CD4-positive, alpha-beta T cell treated with Interleukin-2 at 100 ng/mL for 4 hours (primary cell): ENCODE data around the gene DPP4.
"Not testable (repeated sequence)": the region's sequence is repeated elsewhere in the genome, so short reads cannot be mapped to it uniquely, and the experiment has no call there.

Experiments
- DNase-seq: peaks from one replicate; pipeline ENCODE4 v3.0.0-alpha.2; 2020; ENCODE audit warnings: low spot score

DPP4 gene

DNA sequence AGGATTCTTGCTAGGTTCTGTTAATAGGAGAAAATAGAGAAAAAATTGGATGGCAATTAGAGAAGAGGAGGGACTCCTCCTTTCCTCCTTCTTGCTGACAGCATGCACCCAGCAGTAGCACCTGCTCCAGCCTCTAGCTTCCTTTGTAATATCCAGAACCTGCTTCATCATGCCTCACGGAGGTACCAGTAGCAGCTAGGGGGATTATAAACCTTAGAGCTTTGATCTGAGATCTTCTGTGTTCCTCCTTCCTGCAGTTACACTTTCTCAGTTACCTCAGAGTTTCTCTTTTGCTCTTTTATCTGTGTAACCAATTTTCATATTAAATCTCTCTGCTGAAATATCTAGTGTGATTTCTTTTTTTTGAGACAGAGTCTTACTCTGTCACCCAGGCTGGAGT lies 16.6 kb downstream of the DPP4 start:
- DNase-seq: peak; percentile 17

DNA sequence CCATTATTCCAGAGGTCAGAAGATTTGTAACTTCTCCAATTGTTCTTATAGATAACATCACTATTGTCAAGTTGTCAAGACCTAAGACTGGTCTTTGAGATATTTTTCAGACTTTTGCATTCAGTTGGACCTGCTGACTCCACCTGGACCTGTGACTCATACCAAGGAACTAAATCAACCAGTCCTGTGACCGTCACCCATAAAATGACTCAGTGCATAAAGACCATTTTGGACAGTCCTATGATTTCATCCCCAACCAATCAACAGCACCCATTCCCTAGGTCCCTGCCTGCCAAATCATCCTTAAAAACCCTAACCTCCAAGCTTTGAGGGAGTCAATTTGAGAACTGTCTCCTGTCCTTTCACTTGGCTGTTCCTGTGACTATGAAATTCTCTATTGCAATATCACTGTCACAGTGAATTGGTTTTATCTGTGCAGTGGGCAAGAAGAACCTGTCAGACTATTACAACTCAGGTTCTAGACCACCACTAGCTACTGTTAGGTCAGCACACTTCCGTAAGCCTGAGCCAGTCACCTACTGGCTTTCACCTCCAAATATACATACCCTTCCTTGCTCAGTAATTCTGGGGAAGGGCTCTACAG lies 17.1 kb downstream of the DPP4 start:
- DNase-seq: no peak

DNA sequence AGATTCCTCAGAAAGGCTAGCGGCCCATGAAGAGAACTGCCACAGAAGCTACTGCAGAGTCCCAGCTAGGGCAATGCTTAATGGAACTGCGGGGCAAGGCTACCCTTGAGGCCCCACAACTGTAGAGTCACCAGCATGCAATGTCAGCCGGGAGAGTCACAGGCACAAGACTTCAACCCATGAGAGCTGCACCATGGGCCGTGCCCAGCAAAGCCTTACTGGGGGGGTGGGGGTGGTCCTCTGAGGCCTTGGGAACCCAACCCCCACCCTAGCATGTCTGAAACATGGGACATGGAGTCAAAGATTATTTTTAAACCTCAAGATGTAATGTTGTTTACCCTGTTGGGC lies 20.2 kb downstream of the DPP4 start:
- DNase-seq: no peak

DNA sequence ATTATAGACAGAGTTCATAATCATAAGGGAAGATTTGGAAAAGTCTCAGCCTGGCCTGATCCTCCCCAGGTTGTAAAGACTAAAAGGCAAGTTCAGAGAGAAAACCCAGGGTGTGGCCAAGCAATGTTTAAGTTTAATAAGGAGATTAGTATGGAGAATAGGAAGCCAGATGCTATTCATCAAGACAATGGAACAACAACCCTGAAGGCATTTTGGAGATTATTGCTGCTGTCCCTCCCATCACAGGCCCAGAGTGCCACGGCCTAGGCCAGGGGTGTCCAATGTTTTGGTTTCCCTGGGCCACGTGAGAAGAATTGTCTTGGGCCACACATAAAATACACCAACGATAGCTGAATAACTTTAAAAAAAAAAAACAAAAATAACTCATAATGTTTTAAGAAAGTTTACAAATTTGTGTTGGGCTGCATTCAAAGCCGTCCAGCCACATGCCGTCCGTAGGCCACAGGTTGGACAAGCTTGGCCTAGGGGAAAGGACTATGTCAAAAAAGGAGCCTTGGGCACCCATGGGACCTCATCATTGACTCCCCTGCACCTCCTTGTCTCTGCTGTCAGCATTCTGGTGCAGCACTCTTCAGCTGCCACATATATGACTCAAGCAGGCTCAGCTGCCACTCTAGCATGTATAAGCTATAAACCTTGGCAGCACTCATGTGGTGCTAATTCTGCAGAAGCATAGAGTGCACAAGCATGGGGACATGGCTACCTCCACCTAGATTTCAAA lies 20.8 kb downstream of the DPP4 start:
- DNase-seq: no peak

DNA sequence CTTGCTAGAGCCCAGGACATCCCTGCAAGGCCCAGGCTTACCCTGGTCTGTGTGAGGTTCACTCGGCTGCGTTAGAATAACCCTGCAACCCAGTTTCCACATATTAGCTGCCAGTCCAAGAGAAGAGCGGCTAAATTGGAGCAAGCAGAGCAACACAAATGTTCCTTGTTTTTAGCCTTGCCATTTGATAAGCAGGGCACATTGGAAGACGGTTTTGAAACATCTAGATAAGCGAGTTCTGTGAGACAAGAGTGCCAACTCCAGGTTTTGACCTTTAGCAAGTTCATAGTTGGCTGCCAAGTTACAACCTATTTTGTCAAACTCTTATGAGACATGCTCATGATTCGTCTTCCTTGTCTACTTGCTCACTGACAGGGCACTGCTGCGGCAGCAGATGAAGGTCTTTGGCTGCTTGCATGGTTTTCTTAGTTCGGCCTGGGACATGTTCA lies 23.5 kb downstream of the DPP4 start:
- no peak for DNase-seq

DNA sequence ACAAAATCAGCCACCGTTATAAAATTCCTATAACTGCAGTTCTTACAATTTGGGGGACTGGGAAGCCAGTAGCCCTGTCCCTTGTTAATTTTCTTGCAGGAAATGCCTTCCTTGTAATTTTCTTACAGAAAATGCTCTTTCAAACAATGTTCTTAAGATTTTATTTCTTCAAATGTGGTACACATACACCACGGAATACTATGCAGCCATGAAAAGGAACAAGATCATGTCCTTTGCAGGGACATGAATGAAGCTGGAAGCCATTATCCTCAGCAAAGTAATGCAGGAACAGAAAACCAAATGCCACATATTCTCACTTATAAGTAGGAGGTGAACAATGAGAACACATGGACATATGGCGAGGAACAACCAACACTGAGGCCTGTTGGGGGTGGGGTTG lies 24.9 kb downstream of the DPP4 start:
- DNase-seq: not testable (repeated sequence)

DNA sequence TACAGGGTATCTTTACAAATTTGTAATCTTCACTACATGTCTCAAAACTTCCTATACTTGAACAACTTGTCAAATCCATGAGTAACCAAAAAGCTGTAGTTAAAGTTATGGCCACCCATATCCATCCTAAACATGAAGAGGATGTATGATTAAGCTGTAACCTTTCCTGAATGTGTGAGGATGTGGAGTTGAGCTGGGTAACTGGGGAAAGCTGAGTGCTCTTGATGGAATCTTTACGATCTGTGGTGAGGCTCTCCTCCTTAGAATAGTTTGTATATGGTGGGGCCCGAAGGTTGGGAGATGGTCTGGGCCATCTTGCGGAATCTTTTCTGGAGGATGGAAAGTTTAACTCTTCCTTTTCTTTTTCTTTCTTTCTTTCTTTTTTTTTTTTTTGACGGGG lies 29.4 kb downstream of the DPP4 start:
- no peak for DNase-seq

DNA sequence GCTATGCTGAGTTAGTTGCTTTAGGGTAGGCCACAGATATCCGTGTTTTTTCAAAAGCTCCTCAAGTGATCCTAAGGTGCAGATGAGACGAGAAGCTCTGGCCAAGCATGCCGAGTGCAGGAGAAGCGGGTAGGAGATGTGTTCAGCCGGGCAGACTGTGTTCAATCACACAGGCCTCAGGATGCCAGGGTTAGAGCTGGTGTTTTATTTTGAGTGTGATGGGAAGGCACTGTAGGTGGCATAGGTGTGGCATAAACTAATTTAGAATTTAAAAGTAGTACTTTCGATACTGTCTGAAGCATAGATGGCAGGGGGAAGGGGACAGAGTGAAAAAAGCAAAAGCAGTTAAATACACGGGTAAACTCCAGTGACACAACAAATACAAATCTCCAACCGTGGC lies 30.9 kb downstream of the DPP4 start:
- DNase-seq: no peak

DNA sequence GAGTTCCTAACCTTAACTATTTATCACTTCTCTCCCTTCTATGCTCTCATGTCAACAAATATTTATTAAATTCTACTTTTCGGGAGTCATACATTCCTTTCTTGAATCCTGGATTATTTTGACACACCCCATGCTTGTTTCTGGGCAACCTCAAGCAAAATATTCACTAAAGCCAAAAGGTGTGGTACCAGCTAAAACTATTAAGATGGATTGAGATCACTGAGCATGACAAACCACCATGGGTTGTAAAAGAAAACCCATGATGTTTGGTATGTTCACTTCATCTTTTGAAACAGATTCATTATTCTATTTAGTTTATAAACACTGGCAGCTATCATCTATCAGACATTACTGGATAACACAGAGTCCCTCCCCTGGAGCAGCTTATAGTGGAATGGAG lies 32.5 kb downstream of the DPP4 start:
- no peak for DNase-seq

DNA sequence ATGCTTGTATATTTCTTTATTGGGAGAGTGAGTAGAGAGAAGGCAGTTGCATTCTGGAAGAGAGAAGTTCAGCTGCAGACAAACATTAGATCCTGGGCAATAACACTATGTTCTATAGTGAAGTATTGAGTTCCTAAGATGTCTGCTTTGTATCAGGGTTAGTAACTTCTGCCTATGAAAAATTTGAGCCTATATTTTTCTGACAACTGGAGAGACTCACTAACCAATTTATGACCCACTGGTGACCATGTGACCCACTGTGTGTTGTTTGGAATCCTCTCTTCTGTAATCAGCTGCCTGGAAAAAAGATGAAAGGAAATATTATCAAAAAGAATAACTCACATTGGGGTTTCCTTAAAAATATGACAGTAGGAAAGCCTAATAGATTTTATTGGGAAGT lies 35.3 kb downstream of the DPP4 start:
- no peak for DNase-seq

DNA sequence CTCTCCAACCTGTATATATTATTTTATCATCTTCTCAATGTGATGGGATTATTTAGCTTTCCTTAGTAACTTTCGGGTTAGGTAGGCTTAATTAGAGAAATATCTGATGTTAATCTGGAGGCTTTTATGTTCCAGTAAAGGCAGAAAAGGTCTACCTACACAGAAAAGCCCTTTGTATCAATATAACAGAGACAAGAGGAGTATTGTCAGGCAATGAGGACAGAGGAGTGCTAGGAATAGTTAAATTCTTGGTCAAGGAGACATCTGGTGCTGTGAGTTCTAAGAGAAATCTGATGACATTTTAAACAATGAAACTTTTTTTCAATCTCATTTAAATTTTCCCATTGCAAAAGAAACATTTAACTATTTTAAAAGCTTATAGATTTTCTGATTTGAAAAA lies 36.1 kb downstream of the DPP4 start:
- no peak for DNase-seq

DNA sequence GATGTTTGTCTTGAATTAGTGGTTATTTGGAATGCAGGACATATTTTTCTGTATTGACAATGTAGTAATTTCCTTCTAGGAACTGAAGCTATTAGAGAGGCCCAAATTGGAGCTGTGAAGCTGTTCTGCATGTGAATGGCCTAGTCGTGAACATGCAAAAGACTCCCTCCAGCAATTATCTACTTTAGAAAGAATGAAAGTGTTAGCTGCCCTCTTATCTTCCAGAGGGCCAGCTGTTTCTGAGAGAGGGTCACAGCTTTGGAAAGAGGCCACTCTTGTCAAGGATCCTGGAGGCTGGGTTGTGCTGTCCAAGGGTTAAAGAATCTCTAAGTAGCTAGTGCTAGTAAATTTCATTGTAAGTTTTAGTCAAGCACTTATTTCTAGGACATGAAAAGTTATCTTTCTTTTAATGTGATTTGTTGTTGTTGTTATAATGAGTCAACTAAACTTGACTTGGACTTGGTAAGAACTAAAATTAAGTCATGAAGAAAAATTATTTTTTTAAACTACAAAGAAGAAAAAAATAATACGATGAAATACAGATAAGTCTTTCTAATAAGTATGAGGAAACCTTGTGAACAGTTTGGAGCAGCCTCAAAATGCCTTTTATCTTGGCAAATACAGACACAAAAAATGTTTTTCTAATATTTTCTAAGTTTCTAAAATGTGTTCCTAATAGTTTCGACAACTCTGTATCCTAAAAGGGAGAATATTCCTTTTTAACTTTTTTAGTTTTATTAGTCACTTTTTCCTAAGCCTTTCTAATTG lies 36.8 kb downstream of the DPP4 start:
- no peak for DNase-seq

DNA sequence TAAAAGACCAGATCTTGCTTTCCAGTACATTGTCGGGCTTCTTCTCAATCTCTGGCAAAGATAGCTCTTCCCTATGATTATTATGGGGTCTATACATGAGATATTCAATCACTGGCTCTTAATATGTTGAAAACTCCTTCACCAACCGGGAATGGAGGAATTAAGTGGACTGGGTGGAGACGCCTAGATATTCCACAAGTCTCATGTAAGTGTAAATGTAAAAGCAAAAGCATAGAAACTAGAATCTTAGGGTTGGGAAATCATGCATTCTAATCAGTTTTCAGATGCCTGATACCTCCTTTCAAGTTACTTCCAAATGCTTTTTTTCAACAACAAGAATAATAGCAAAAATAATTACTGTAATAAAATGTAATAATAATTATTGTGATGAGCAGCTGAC lies 38.0 kb downstream of the DPP4 start:
- DNase-seq: no peak

DNA sequence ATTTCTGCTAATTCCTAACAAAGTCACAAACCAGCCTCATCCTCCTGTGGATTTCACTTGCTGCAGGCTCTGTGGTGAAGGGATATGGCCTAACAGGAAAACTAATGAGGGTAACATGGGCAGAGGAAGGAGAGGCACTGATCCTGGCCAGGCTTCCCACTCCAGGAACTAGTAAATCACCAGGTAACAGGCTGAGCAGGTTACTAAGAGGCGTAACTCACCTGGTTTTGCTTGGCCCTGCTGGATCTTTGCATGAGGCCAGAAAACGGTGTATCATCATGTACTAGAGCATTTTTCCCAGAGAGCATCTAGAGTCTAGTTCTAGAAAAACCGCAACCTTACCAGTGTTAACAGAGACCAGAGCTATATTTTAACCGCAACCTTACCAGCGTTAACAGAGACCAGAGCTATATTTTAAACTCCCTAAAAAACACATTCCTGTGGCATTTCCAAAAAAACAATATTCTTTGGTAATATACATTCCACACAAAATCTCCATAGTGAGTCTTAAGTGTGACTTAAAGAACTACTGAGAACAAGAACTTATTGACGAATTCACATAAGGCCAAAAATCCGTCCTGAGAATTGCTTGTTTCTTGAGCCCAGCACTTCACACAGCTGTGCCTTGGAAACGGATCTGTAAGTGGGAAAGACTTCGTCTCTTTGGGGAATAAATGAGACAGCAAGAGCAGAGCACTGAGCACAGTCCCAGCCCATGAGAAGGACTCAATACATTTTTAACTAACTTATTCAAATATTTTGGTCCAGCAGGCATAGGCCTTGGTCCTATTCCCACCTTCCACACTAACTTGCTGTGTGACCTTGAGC lies 43.4 kb downstream of the DPP4 start:
- no peak for DNase-seq

DNA sequence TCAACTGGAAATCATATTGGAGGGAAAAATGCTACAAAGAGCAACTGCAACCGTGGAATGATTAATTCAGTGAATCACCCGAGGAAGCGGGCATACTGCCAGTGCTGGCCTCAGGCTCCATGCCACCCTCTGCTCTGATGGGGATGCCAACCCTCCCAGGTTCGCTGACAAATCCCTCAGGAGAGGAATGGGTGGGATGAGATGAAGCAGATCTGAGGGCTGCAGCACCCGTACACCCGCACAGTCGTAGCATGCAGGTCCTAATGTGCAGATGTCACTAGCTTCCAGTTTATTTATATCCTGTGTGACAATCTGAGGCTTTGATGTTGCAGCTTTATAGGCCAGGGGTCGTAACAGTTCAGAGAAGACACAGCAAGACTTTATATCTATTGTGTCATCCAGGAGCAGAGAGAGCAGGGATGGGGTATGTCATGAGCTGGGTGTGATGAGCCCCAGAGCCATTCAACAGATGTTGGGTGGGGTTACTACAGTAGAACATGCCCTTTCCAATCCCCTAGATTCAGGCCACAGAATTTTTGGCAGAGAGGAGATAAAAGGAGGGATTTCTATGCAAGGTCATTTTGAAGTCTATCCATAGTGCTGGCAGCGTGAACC lies 44.6 kb downstream of the DPP4 start:
- DNase-seq: no peak

DNA sequence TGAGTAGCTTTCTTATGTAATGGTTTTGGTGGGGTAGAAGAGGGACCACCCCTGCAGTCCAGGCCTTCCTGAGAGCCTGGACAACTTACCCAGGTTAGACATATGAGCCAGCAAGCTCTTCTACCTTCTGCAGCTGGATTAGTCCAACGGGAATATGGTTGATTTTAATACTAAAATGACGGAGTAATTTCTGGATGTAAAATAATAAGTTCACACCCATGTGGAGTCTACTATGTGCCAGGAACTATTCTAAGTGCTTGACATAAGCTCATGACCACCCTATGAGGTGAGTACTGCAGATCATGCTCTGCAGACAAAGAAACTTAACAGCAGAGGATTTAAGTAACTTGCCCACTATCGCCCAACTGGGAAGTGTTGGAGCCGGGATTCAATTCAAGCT lies 45.5 kb downstream of the DPP4 start:
- no peak for DNase-seq

DNA sequence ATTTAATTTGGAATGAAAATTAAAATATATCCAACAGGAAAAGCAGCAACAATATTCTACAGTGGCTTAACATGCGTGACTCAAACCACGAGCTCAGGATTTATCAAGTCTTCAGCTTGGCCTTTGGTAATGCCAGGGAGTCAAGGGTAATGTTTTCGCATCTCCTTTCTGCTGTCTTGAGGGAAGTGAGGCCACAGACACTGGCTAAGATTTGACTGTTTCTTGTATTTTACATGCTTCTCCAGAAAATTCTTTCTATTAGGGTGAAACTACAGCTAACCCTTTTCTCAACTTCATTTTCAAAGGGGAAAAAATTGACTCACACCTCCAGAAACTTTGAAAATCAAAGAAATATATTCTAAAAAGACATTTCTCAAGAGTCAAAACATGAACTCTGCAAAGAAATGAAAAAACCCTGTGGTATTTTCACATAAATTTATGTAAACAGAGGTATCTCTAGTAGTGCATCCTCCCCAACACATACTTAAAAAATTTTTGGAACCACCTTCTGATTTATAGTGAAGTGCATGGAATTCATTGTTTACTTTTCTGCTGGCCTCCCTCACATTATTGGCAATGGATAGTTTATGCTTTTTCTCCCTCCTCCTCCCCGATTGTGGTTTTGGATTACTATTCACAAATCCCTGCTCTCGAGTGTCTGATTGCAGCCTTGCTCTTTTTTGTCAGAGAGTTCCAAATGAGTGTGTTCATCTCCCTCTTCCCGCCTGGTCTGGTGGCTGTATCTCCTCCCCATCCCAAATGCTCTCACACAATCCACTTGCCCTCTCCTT lies 48.7 kb downstream of the DPP4 start:
- no peak for DNase-seq

DNA sequence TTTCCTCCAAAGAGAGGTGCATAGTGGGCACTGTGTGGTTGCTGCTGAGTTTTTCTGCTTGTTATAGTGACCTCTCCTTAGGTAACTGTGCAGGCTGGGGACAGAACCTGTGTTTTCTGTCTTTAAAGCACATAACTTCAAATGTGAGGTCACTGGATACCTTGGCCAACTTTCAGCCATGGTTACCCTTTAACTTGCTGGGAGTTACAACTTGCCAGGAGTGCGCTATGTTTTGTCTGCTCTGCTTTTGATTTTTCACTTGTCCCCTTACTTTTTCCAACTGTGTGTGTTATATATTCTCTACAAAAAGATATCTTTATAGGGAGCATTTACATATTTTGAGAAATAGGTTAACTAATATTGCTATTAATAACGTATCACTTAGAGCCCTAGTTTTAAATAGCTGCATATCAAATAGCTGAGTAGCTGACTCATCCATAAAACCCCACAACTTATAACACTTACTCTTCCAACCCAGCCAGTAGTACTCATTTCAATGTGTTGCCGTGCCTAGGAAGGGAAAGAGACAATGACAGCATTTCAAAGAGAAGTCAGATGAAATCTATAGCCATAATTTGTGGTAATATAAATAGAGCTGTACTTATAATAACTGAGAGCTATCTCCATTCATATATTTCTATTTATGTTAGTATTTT lies 51.6 kb downstream of the DPP4 start:
- no peak for DNase-seq

DNA sequence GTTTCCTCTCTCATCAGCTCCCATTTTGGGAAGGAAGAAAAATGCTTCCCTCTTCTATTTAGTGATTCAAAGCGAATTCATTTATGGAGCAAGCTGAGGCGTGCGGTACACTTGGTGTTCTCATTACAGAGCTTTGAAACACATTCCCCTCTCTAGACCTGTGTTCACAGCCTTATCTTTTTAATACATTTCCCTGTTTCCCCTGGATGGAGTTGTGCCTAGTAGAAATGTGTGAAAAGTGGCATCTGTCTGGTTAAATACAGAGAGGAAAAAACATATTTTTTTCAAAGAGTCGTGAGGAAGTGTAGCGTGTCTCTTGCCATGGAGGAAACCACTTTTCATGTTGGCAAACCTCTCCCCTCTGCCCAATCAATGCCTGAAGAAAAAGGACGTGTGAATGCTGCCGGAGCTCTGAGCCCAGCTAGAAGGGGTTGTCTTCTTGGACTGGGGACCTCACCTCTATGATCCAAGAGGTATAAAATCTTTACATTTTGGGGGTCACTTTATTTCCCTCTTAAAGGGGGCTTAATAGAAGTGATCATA lies 52.4 kb downstream of the DPP4 start:
- no peak for DNase-seq

DNA sequence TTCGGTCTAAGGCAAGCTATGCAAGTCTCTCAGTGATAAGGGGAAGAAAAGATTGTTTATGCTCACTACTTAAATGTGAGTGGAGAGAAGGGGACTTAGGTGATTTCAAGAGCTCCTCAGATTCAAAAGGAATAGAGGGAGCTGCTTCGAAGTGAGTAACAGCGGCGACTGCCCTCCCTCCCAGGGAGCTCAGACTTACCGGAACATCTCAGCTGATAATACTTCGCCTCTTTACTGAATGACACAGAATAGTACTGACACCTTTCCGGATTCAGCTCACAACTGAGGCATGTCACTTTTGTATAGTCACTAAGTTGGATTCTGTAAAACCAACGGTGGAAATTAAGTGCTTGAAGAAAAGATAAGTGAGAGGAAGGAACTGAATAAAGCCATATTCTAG lies 55.5 kb downstream of the DPP4 start:
- DNase-seq: no peak
